Bronchial epithelial cell (primary cell): ENCODE data around the gene TSC22D3. TPM values are rescaled to one million over a fixed set of nuclear protein-coding genes. Genes with fewer than 3 reads are reported as not detected.
"Not testable (repeated sequence)": the region's sequence is repeated elsewhere in the genome, so short reads cannot be mapped to it uniquely, and the experiment has no call there.

Experiments used
- DNase-seq: peaks from one replicate; pipeline ENCODE4 v3.0.0-alpha.2; 2010; ENCODE audit warnings: low read depth
- FAIRE-seq: peaks from 2 replicates; lab custom pipeline; 2011; peaks lifted over from hg19 to GRCh38; lab: Jason Lieb, UNC
- H3K27me3 ChIP-seq: 2 replicates; pipeline ENCODE4 v1.5.1; 2011; ENCODE audit warnings: low read length; ENCODE audit not compliant: control insufficient read depth, insufficient read depth
- H3K36me3 ChIP-seq: 2 replicates; pipeline ENCODE4 v1.5.1; 2011; ENCODE audit warnings: low read length; ENCODE audit not compliant: control insufficient read depth, insufficient read depth
- H3K4me3 ChIP-seq: 2 replicates; pipeline ENCODE4 v1.5.1; 2011; ENCODE audit warnings: mild to moderate bottlenecking, low read depth, low read length, control low read depth
- CTCF ChIP-seq: IDR thresholded peaks from 2 replicates; pipeline ENCODE4 v1.5.1; 2011; ENCODE audit warnings: mild to moderate bottlenecking, moderate library complexity, low read length, control low read depth, inconsistent platforms; ENCODE audit not compliant: insufficient read depth, severe bottlenecking
- total RNA-seq: library from RNA; depleted of rRNA; stranded (reverse); fragments of >200 nt; gene quantifications from 2 replicates; pipeline ENCODE4 v1.2.1, GENCODE V29; 2014

The TSC22D3 gene
- total RNA-seq = 83.5 and 84.7 TPM in 2 replicates

- FAIRE-seq (no peak), DNase-seq (peak; percentile 59)
- peak within 1 kb of the TSS; percentile 56 for H3K4me3 ChIP-seq
- peak; percentile 32 for TF ChIP-seq CTCF
- H3K36me3 ChIP-seq = no peaks in the 10 kb centered on the region
- no peaks in the 10 kb centered on the region for H3K27me3 ChIP-seq
Observed at GRCh38 chrX:107775734-107776511, at the start of gene TSC22D3. Gene TSC22D3 (minus strand): TSS chrX:107775787. CDS start chrX:107775419, 368 bp downstream.

- no peaks in the 10 kb centered on the region for H3K36me3 ChIP-seq
- DNase-seq (no peak), FAIRE-seq (no peak)
- H3K4me3 ChIP-seq = no peak overlapping the region
- H3K27me3 ChIP-seq = no peaks in the 10 kb centered on the region
- no peak for TF ChIP-seq CTCF
Observed at GRCh38 chrX:107823456-107823855, 47.9 kb upstream of the TSC22D3 start.

- no peaks in the 10 kb centered on the region for H3K27me3 ChIP-seq
- TF ChIP-seq CTCF = no peak
- FAIRE-seq = no peak
- H3K4me3 ChIP-seq = no peak overlapping the region
- no peaks in the 10 kb centered on the region for H3K36me3 ChIP-seq
- no peak for DNase-seq
Observed at GRCh38 chrX:107823042-107823441, 47.5 kb upstream of the TSC22D3 start.

GRCh38 chrX:107818900-107819521, 43.4 kb upstream of the TSC22D3 start:
- FAIRE-seq = no peak
- no peak for DNase-seq
- Histone ChIP-seq H3K27me3 (no peaks in the 10 kb centered on the region), H3K36me3 (no peaks in the 10 kb centered on the region), H3K4me3 (no peak overlapping the region)
- no peak for TF ChIP-seq CTCF

- not testable (repeated sequence) for DNase-seq
Observed at GRCh38 chrX:107810053-107810452, 34.5 kb upstream of the TSC22D3 start.

GRCh38 chrX:107805179-107805578, 29.6 kb upstream of the TSC22D3 start:
- no peak overlapping the region for H3K4me3 ChIP-seq
- H3K36me3 ChIP-seq = no peaks in the 10 kb centered on the region
- H3K27me3 ChIP-seq = no peaks in the 10 kb centered on the region
- no peak for DNase-seq
- no peak for FAIRE-seq
- no peak for TF ChIP-seq CTCF

More at GRCh38 chrX:107810053-107810452, 34.5 kb upstream of the TSC22D3 start:
- not testable (repeated sequence) for FAIRE-seq, H3K36me3 ChIP-seq, H3K4me3 ChIP-seq, H3K27me3 ChIP-seq
